ENCODE measurements around the gene BIN1. TPM values are rescaled to one million over a fixed set of nuclear protein-coding genes. Genes with fewer than 3 reads are reported as not detected.

The BIN1 gene
- total and polyA plus RNA-seq, 8 donors: 32.0 to 98.7 (median 76.7) TPM

GRCh38 chr2:127154396-127154795, 47.4 kb upstream of the BIN1 start:
- H3K36me3 ChIP-seq: no peaks in the 10 kb centered on the region
- no peak for ATAC-seq
- peak in 1 of 4 donors; percentile 45 for DNase-seq
- peak overlapping the region in 1 of 2 donors; percentile 44 for H3K27ac ChIP-seq
- no peaks in the 10 kb centered on the region for H3K27me3 ChIP-seq
- no peak for TF ChIP-seq CTCF (IDR thresholded peaks at IDR 0.05)
- no peaks in the 10 kb centered on the region for H3K9me3 ChIP-seq
- intact Hi-C loops (cut with DNase I): no loop called here
- no peak overlapping the region for H3K4me3 ChIP-seq
- peaks cover 0 to 2% of the 10 kb centered on the region in 2 donors for H3K4me1 ChIP-seq

GRCh38 chr2:127153691-127154158, 46.8 kb upstream of the BIN1 start:
- intact Hi-C loops (cut with DNase I): no loop called here
- Histone ChIP-seq H3K27ac (no peak overlapping the region), H3K9me3 (no peaks in the 10 kb centered on the region), H3K36me3 (no peaks in the 10 kb centered on the region), H3K27me3 (no peaks in the 10 kb centered on the region), H3K4me1 (peaks cover 0 to 2% of the 10 kb centered on the region in 2 donors), H3K4me3 (no peak overlapping the region)
- no peak for TF ChIP-seq CTCF (IDR thresholded peaks at IDR 0.05)
- DNase-seq (peak in 1 of 4 donors; percentile 43), ATAC-seq (peak; percentile 59)

- Histone ChIP-seq H3K36me3 (no peaks in the 10 kb centered on the region), H3K27me3 (no peaks in the 10 kb centered on the region), H3K4me3 (no peak overlapping the region), H3K4me1 (peaks cover 0 to 2% of the 10 kb centered on the region in 2 donors), H3K27ac (no peak overlapping the region), H3K9me3 (no peaks in the 10 kb centered on the region)
- ATAC-seq: no peak
- TF ChIP-seq CTCF (IDR thresholded peaks at IDR 0.05): no peak
- DNase-seq: no peak
- intact Hi-C loops (cut with DNase I): no loop called here
Measured at GRCh38 chr2:127150996-127151395, 44.0 kb upstream of the BIN1 start.

GRCh38 chr2:127149384-127149783, 42.4 kb upstream of the BIN1 start:
- no peak for DNase-seq
- Histone ChIP-seq H3K4me3 (no peak overlapping the region), H3K9me3 (no peaks in the 10 kb centered on the region), H3K27me3 (no peaks in the 10 kb centered on the region), H3K36me3 (no peaks in the 10 kb centered on the region), H3K27ac (no peak overlapping the region), H3K4me1 (peaks cover 0 to 2% of the 10 kb centered on the region in 2 donors)
- TF ChIP-seq CTCF (IDR thresholded peaks at IDR 0.05): no peak
- ATAC-seq: no peak
- intact Hi-C loops (cut with DNase I): no loop called here

GRCh38 chr2:127146820-127147502, 40.0 kb upstream of the BIN1 start:
- no peaks in the 10 kb centered on the region for H3K36me3 ChIP-seq

More at GRCh38 chr2:127146820-127147502, 40.0 kb upstream of the BIN1 start:
- peak in 1 of 4 donors; percentile 38 for DNase-seq
- no peaks in the 10 kb centered on the region for H3K9me3 ChIP-seq
- H3K27ac ChIP-seq: no peak overlapping the region
- intact Hi-C loops (cut with DNase I): no loop called here
- H3K4me1 ChIP-seq: no peaks in the 10 kb centered on the region
- no peaks in the 10 kb centered on the region for H3K27me3 ChIP-seq
- TF ChIP-seq CTCF (IDR thresholded peaks at IDR 0.05): no peak
- ATAC-seq: no peak
- no peak overlapping the region for H3K4me3 ChIP-seq
